Esophagus muscularis mucosa (tissue), 4 donors: ENCODE results near the gene PNMT. TPM values are rescaled to one million over a fixed set of nuclear protein-coding genes. Genes with fewer than 3 reads are reported as not detected.

Experiments used
- DNase-seq: peaks from one replicate; pipeline ENCODE4 v3.0.0-alpha.2; 2017; ENCODE audit errors: extremely low spot score
- H3K27ac ChIP-seq, 4 donors: fragments of 200-600 bp; sonication (generic); replicated peaks in 1 of 4; 1 replicate in 3 of 4; 2 replicates in 1 of 4; pipeline ENCODE4 v1.5.1; 2016 to 2019; ENCODE audit warnings: mild to moderate bottlenecking in 1 of 4
- H3K27me3 ChIP-seq, 4 donors: fragments of 200-600 bp; sonication (generic); one replicate each; pipeline versions ENCODE4 v1.5.1 to v1.6.0; 2016 to 2019
- H3K36me3 ChIP-seq, 4 donors: fragments of 200-600 bp; sonication (generic); one replicate each; pipeline ENCODE4 v1.5.1; 2016 to 2019
- H3K4me1 ChIP-seq, 4 donors: fragments of 200-600 bp; sonication (generic); one replicate each; pipeline ENCODE4 v1.5.1; 2016 to 2019
- H3K4me3 ChIP-seq, 4 donors: fragments of 200-600 bp; sonication (generic); 1 replicate in 2 of 4; 2 replicates in 2 of 4; pipeline ENCODE4 v1.5.1; 2016 to 2019; ENCODE audit warnings: mild to moderate bottlenecking in 4 of 4, moderate library complexity in 1 of 4
- H3K9me3 ChIP-seq, 4 donors: fragments of 200-600 bp; sonication (generic); 1 replicate in 3 of 4; 2 replicates in 1 of 4; pipeline ENCODE4 v1.5.1; 2016 to 2019
- CTCF ChIP-seq, 3 experiments: fragments of 200-600 bp in 2 of 3; fragments of 450-650 bp in 1 of 3; sonication (generic) in 2 of 3; IDR thresholded peaks; one replicate each; pipeline ENCODE4 v1.5.1; 2017 to 2019; ENCODE audit warnings: antibody characterized with exemption in 3 of 3, mild to moderate bottlenecking in 2 of 3, moderate library complexity in 1 of 3
- EP300 ChIP-seq: sonication (generic); formaldehyde crosslinking; IDR thresholded peaks from one replicate; pipeline ENCODE4 v1.6.1; 2017; ENCODE audit warnings: antibody characterized with exemption
- POLR2A ChIP-seq: fragments of 450-650 bp; IDR thresholded peaks from one replicate; pipeline ENCODE4 v1.6.1; 2017; ENCODE audit warnings: antibody characterized with exemption, moderate library complexity, mild to moderate bottlenecking, low read depth
- POLR2AphosphoS5 ChIP-seq, 2 donors: sonication (generic); formaldehyde crosslinking; IDR thresholded peaks; one replicate each; pipeline ENCODE4 v1.6.1; 2017; ENCODE audit warnings: antibody characterized with exemption in 2 of 2
- WGBS: methylation state at CpG from one replicate; pipeline ENCODE4 v1.1.5; 2018; 5-methylcytosine and 5-hydroxymethylcytosine counted together
- intact Hi-C: fragments of 100-400 bp; cut with DNase I; formaldehyde crosslinking; loops from one replicate; pipeline ENCODE4 v1.15.1; 2023
- total RNA-seq, 4 donors: library from RNA; depleted of rRNA; stranded (reverse); fragments of >200 nt; gene quantifications; one replicate each; pipeline versions ENCODE4 v1.1.0 to v1.2.1, GENCODE V29; 2016

The PNMT gene
- total RNA-seq, 4 donors from 2014 or later = 9.4 to 14.3 (median 10.6) TPM

GRCh38 chr17:39652587-39653315 lies 15.5 kb upstream of the PNMT start:
- H3K9me3 ChIP-seq = no peaks in the 10 kb centered on the region
- peaks cover 3 to 49% (median 21%) of the 10 kb centered on the region in 4 donors for H3K36me3 ChIP-seq
- TF ChIP-seq EP300 (no peak), CTCF (IDR thresholded peaks at IDR 0.05) (no peak), POLR2AphosphoS5 (IDR thresholded peaks at IDR 0.05) (no peak), POLR2A (no peak)
- H3K27me3 ChIP-seq = no peaks in the 10 kb centered on the region
- 73% methylated on average over 7 of the region's 7 CpGs for WGBS
- peak overlapping the region in 2 of 4 donors; percentile 16 to 27 for H3K4me3 ChIP-seq
- intact Hi-C loops = no loop called here
- peaks cover 15 to 29% (median 27%) of the 10 kb centered on the region in 4 donors for H3K4me1 ChIP-seq
- H3K27ac ChIP-seq = peak overlapping the region; percentile 34 to 61 (median 36)
- DNase-seq = no peak

- no peaks in the 10 kb centered on the region for H3K27me3 ChIP-seq
- TF ChIP-seq EP300 (no peak), POLR2AphosphoS5 (IDR thresholded peaks at IDR 0.05) (no peak), CTCF (IDR thresholded peaks at IDR 0.05) (no peak), POLR2A (no peak)
- no peaks in the 10 kb centered on the region for H3K9me3 ChIP-seq
- intact Hi-C loops = no loop called here
- peaks cover 5 to 55% (median 25%) of the 10 kb centered on the region in 4 donors for H3K36me3 ChIP-seq
- H3K4me1 ChIP-seq = peaks cover 15 to 34% (median 29%) of the 10 kb centered on the region in 4 donors
- peak overlapping the region in 3 of 4 donors; percentile 1 to 27 (median 16) for H3K4me3 ChIP-seq
- DNase-seq = no peak
- peak overlapping the region; percentile 34 to 61 (median 36) for H3K27ac ChIP-seq
- 86% methylated on average over 6 of the region's 12 CpGs for WGBS
These were observed 15.0 kb upstream of the PNMT start for GRCh38 chr17:39653316-39653661.

- H3K27me3 ChIP-seq = no peaks in the 10 kb centered on the region
- H3K27ac ChIP-seq = peak overlapping the region in 3 of 4 donors; percentile 34 to 61 (median 38)
- WGBS = 72% methylated on average over 14 of the region's 14 CpGs
- DNase-seq = no peak
- intact Hi-C loops = no loop called here
- H3K4me3 ChIP-seq = peak overlapping the region; percentile 1 to 27 (median 10)
- H3K9me3 ChIP-seq = no peaks in the 10 kb centered on the region
- peaks cover 8 to 60% (median 29%) of the 10 kb centered on the region in 4 donors for H3K36me3 ChIP-seq
- peaks cover 17 to 38% (median 31%) of the 10 kb centered on the region in 4 donors for H3K4me1 ChIP-seq
- TF ChIP-seq POLR2A (no peak), CTCF (IDR thresholded peaks at IDR 0.05) (peak; percentile 52 to 83 (median 64))
These were observed 14.5 kb upstream of the PNMT start for GRCh38 chr17:39653662-39654331.

GRCh38 chr17:39655105-39655504 lies 13.1 kb upstream of the PNMT start:
- no peak for DNase-seq
- 89% methylated on average over 2 of the region's 2 CpGs for WGBS
- Histone ChIP-seq H3K4me1 (peaks cover 28 to 46% (median 41%) of the 10 kb centered on the region in 4 donors), H3K27ac (no peak overlapping the region), H3K9me3 (no peaks in the 10 kb centered on the region), H3K36me3 (peaks cover 14 to 67% (median 37%) of the 10 kb centered on the region in 4 donors), H3K4me3 (no peak overlapping the region), H3K27me3 (no peaks in the 10 kb centered on the region)
- intact Hi-C loops = no loop called here
- TF ChIP-seq POLR2A = no peak
- no peak for TF ChIP-seq EP300
- TF ChIP-seq CTCF (IDR thresholded peaks at IDR 0.05) = no peak
- TF ChIP-seq POLR2AphosphoS5 (IDR thresholded peaks at IDR 0.05) = no peak
